Measurements from ENCODE around the gene DRC3.

DNA sequence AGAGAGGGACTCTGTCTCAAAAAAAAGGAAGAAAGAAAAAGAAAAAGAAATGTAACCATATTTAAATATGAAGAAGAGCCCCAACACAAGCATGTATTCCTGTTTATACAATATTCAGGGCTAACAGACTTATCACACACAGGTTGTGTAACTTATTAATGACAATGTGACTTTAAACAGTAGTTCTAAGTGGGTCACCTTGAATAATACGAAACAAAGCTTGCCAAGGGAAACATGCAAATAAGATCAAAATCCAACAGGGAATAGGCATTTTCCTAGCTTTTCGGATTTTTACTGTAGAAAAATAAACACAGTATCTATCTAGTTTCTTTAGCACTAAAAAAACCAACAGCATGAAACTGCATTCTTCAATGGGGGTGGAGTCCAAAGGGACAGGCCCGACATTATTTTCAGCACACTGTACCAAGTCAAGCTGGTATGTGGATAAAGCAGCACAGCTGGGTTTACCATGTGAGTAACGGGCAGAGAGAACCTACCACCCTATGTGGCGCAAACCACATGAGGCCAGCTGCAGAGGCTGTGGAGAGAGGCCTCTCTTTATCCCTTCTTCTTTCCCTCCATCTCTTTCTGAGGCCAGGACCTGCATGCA is 45.7 kb upstream of the DRC3 start:
- TF ChIP-seq ZNF8 (CRISPR knock-in tag; IDR thresholded peaks at IDR 0.05): no peak
- TF ChIP-seq ZC3H10 (CRISPR knock-in tag; IDR thresholded peaks at IDR 0.05): no peak
- no peak for TF ChIP-seq CSDC2 (CRISPR knock-in tag; IDR thresholded peaks at IDR 0.05)
- TF ChIP-seq ZFP30 (CRISPR knock-in tag; IDR thresholded peaks at IDR 0.05): no peak
- TF ChIP-seq GLIS3 (CRISPR knock-in tag; IDR thresholded peaks at IDR 0.05): no peak
- TF ChIP-seq, protein P1, sequence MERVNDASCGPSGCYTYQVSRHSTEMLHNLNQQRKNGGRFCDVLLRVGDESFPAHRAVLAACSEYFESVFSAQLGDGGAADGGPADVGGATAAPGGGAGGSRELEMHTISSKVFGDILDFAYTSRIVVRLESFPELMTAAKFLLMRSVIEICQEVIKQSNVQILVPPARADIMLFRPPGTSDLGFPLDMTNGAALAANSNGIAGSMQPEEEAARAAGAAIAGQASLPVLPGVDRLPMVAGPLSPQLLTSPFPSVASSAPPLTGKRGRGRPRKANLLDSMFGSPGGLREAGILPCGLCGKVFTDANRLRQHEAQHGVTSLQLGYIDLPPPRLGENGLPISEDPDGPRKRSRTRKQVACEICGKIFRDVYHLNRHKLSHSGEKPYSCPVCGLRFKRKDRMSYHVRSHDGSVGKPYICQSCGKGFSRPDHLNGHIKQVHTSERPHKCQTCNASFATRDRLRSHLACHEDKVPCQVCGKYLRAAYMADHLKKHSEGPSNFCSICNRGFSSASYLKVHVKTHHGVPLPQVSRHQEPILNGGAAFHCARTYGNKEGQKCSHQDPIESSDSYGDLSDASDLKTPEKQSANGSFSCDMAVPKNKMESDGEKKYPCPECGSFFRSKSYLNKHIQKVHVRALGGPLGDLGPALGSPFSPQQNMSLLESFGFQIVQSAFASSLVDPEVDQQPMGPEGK (CRISPR knock-in tag; IDR thresholded peaks at IDR 0.05; ENCODE audit: borderline replicate concordance): no peak
- no peak for TF ChIP-seq OSR1 (CRISPR knock-in tag; IDR thresholded peaks at IDR 0.05)
- no peak for TF ChIP-seq ARNTL (CRISPR knock-in tag; IDR thresholded peaks at IDR 0.05; ENCODE audit: borderline replicate concordance, low read depth)
- TF ChIP-seq TOX (CRISPR knock-in tag; IDR thresholded peaks at IDR 0.05; ENCODE audit: borderline replicate concordance): no peak
- TF ChIP-seq, protein P2, sequence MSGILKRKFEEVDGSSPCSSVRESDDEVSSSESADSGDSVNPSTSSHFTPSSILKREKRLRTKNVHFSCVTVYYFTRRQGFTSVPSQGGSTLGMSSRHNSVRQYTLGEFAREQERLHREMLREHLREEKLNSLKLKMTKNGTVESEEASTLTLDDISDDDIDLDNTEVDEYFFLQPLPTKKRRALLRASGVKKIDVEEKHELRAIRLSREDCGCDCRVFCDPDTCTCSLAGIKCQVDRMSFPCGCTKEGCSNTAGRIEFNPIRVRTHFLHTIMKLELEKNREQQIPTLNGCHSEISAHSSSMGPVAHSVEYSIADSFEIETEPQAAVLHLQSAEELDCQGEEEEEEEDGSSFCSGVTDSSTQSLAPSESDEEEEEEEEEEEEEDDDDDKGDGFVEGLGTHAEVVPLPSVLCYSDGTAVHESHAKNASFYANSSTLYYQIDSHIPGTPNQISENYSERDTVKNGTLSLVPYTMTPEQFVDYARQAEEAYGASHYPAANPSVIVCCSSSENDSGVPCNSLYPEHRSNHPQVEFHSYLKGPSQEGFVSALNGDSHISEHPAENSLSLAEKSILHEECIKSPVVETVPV (CRISPR knock-in tag; IDR thresholded peaks at IDR 0.05): no peak
- TF ChIP-seq RARB (CRISPR knock-in tag; IDR thresholded peaks at IDR 0.05): no peak
- TF ChIP-seq BACH2 (CRISPR knock-in tag; IDR thresholded peaks at IDR 0.05; ENCODE audit: borderline replicate concordance): no peak
- TF ChIP-seq, protein P3, sequence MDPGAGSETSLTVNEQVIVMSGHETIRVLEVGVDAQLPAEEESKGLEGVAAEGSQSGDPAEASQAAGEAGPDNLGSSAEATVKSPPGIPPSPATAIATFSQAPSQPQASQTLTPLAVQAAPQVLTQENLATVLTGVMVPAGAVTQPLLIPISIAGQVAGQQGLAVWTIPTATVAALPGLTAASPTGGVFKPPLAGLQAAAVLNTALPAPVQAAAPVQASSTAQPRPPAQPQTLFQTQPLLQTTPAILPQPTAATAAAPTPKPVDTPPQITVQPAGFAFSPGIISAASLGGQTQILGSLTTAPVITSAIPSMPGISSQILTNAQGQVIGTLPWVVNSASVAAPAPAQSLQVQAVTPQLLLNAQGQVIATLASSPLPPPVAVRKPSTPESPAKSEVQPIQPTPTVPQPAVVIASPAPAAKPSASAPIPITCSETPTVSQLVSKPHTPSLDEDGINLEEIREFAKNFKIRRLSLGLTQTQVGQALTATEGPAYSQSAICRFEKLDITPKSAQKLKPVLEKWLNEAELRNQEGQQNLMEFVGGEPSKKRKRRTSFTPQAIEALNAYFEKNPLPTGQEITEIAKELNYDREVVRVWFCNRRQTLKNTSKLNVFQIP (CRISPR knock-in tag; IDR thresholded peaks at IDR 0.05; ENCODE audit: borderline replicate concordance, low read depth): no peak

Data from SK-N-SH treated with all-trans-retinoic acid at 6 μM for 48 hours (cell line).